Progenitor cell of endocrine pancreas (in vitro differentiated cells): ENCODE measurements around the gene PDZD2. TPM values are rescaled to one million over a fixed set of nuclear protein-coding genes. Genes with fewer than 3 reads are reported as not detected.

ENCODE experiments used
- DNase-seq: peaks from one replicate; pipeline ENCODE4 v3.0.0; 2021; ENCODE audit warnings: low spot score; ENCODE audit not compliant: unreplicated experiment
- H3K27ac Mint-ChIP-seq: 2 replicates; pipeline ENCODE4 v1.8.0; 2021; ENCODE audit warnings: mild to moderate bottlenecking, moderate library complexity, mixed read lengths
- H3K27me3 Mint-ChIP-seq: 2 replicates; pipeline ENCODE4 v1.8.0; 2021; ENCODE audit warnings: mixed read lengths
- H3K36me3 Mint-ChIP-seq: 2 replicates; pipeline ENCODE4 v1.8.0; 2022; ENCODE audit warnings: mixed read lengths; ENCODE audit not compliant: insufficient read depth
- H3K4me1 Mint-ChIP-seq: 2 replicates; pipeline ENCODE4 v1.8.0; 2021; ENCODE audit warnings: low read depth, mixed read lengths
- H3K4me3 Mint-ChIP-seq: 2 replicates; pipeline ENCODE4 v1.8.0; 2021; ENCODE audit warnings: low read depth, mild to moderate bottlenecking, moderate library complexity, mixed read lengths
- H3K9me3 Mint-ChIP-seq: 2 replicates; pipeline ENCODE4 v1.8.0; 2021; ENCODE audit warnings: low read depth, mixed read lengths
- CTCF ChIP-seq: fragments of 200-600 bp; sonication (generic); IDR thresholded peaks from one replicate; pipeline ENCODE4 v1.5.0; 2021; ENCODE audit warnings: antibody characterized with exemption, mild to moderate bottlenecking; ENCODE audit not compliant: unreplicated experiment
- total RNA-seq: library from RNA; stranded (reverse); gene quantifications from 2 replicates; pipeline ENCODE4 v1.2.1, GENCODE V29; 2021

PDZD2 gene
- total RNA-seq, 1 donor from 2014 or later = 3.1 TPM

- Mint-ChIP-seq H3K36me3 (no peaks in the 10 kb centered on the region), H3K9me3 (no peaks in the 10 kb centered on the region), H3K4me1 (no peaks in the 10 kb centered on the region), H3K27ac (no peak overlapping the region), H3K4me3 (no peak overlapping the region), H3K27me3 (no peaks in the 10 kb centered on the region)
- no peak for TF ChIP-seq CTCF
- DNase-seq = no peak
Measured at GRCh38 chr5:31720004-31720403, 81.1 kb downstream of the PDZD2 start.

- TF ChIP-seq CTCF = no peak
- no peaks in the 10 kb centered on the region for H3K4me1 Mint-ChIP-seq
- H3K36me3 Mint-ChIP-seq = no peaks in the 10 kb centered on the region
- H3K9me3 Mint-ChIP-seq = no peaks in the 10 kb centered on the region
- no peak overlapping the region for H3K4me3 Mint-ChIP-seq
- H3K27me3 Mint-ChIP-seq = no peaks in the 10 kb centered on the region
- H3K27ac Mint-ChIP-seq = no peak overlapping the region
- no peak for DNase-seq
Measured at GRCh38 chr5:31720811-31721345, 81.9 kb downstream of the PDZD2 start.

GRCh38 chr5:31722111-31722510 lies 83.2 kb downstream of the PDZD2 start:
- no peak for TF ChIP-seq CTCF
- no peak for DNase-seq
- Mint-ChIP-seq H3K4me1 (no peaks in the 10 kb centered on the region), H3K27me3 (no peaks in the 10 kb centered on the region), H3K9me3 (no peaks in the 10 kb centered on the region), H3K27ac (no peak overlapping the region), H3K4me3 (no peak overlapping the region), H3K36me3 (no peaks in the 10 kb centered on the region)

- Mint-ChIP-seq H3K27ac (no peak overlapping the region), H3K36me3 (no peaks in the 10 kb centered on the region), H3K9me3 (no peaks in the 10 kb centered on the region), H3K4me1 (no peaks in the 10 kb centered on the region), H3K27me3 (no peaks in the 10 kb centered on the region), H3K4me3 (no peak overlapping the region)
- no peak for TF ChIP-seq CTCF
- DNase-seq = no peak
Measured at GRCh38 chr5:31725996-31726395, 87.1 kb downstream of the PDZD2 start.

GRCh38 chr5:31726952-31727351 lies 88.0 kb downstream of the PDZD2 start:
- peak overlapping the region; percentile 62 for H3K27ac Mint-ChIP-seq
- H3K9me3 Mint-ChIP-seq = no peaks in the 10 kb centered on the region
- no peaks in the 10 kb centered on the region for H3K27me3 Mint-ChIP-seq
- no peak overlapping the region for H3K4me3 Mint-ChIP-seq
- TF ChIP-seq CTCF = no peak
- H3K4me1 Mint-ChIP-seq = no peaks in the 10 kb centered on the region
- no peak for DNase-seq
- H3K36me3 Mint-ChIP-seq = no peaks in the 10 kb centered on the region
